GM12878 (cell line): ENCODE measurements around the gene NR1H4. TPM values are rescaled to one million over a fixed set of nuclear protein-coding genes. Genes with fewer than 3 reads are reported as not detected.
A peak's percentile ranks its signal among the peaks of the same experiment; 100 is the strongest.

Experiments
- ATAC-seq: fragments of 200-7000 bp; cut with Tn5 transposase; 3 replicates; pipeline ENCODE4 v1.9.1; 2020; ENCODE audit warnings: mild to moderate bottlenecking, moderate library complexity
- BruUV-seq: library from RNA; stranded (reverse); fragments of 400-500 nt; replicated peaks from 2 replicates; lab custom pipeline; 2021; lab: Mats Ljungman, UMichigan
- CTCF ChIA-PET: fragments of 300-600 bp; sonication (Branson Sonifier 250); formaldehyde crosslinking; extraction: SDS; loops from one replicate; lab custom pipeline; 2021; ENCODE audit warnings: inconsistent platforms; lab: Yijun Ruan, JAX
- POLR2A ChIA-PET: fragments of 350-600 bp; formaldehyde crosslinking; extraction: SDS; loops from one replicate; lab custom pipeline; 2021; ENCODE audit warnings: inconsistent platforms; lab: Charles Lee
- RAD21 ChIA-PET: fragments of 300-600 bp; sonication (Branson Sonifier 250); formaldehyde crosslinking; loops from one replicate; lab custom pipeline; 2023; ENCODE audit warnings: antibody characterized with exemption; ENCODE audit not compliant: unreplicated experiment; lab: Charles Lee
- SMC1A ChIA-PET: fragments of 300-600 bp; sonication (Branson Sonifier 250); formaldehyde crosslinking; loops from one replicate; lab custom pipeline; 2023; ENCODE audit not compliant: unreplicated experiment, uncharacterized antibody; lab: Charles Lee
- DNase-seq: peaks from one replicate; pipeline ENCODE4 v3.0.0-alpha.2; 2011; ENCODE audit warnings: low read depth, low spot score
- FAIRE-seq: peaks from 3 replicates; lab custom pipeline; 2011; peaks lifted over from hg19 to GRCh38; lab: Jason Lieb, UNC
- H2AFZ ChIP-seq: 2 replicates; pipeline ENCODE4 v1.6.0; 2011; ENCODE audit warnings: low read depth, low read length, control low read depth; ENCODE audit not compliant: control insufficient read depth
- H3K27ac ChIP-seq: 2 replicates; pipeline ENCODE4 v1.5.1; 2011; ENCODE audit warnings: control low read depth; ENCODE audit not compliant: control insufficient read depth, insufficient read depth
- H3K27me3 ChIP-seq, 2 experiments: replicated peaks in 1 of 2; 2 replicates each; pipeline versions ENCODE4 v1.6.0 to v1.6.1; 2011; ENCODE audit warnings: low read length in 1 of 2; ENCODE audit not compliant: control insufficient read depth in 2 of 2, insufficient read depth in 2 of 2
- H3K36me3 ChIP-seq, 2 experiments: 2 replicates each; pipeline ENCODE4 v1.5.1; 2011; ENCODE audit warnings: low read length in 1 of 2; ENCODE audit not compliant: control insufficient read depth in 2 of 2, insufficient read depth in 2 of 2
- H3K4me1 ChIP-seq: 2 replicates; pipeline ENCODE4 v1.6.1; 2011; ENCODE audit warnings: mild to moderate bottlenecking, low read length, moderate library complexity, mixed read lengths; ENCODE audit not compliant: control insufficient read depth, insufficient read depth
- H3K4me2 ChIP-seq: 2 replicates; pipeline ENCODE4 v1.6.0; 2011; ENCODE audit warnings: control low read depth; ENCODE audit not compliant: control insufficient read depth, insufficient read depth
- H3K4me3 ChIP-seq: fragments of 200-600 bp; sonication (generic); 2 replicates; pipeline ENCODE4 v1.5.1; 2016
- H3K79me2 ChIP-seq: 2 replicates; pipeline ENCODE4 v1.6.0; 2011; ENCODE audit warnings: low read length; ENCODE audit not compliant: control insufficient read depth, insufficient read depth
- H3K9ac ChIP-seq: 2 replicates; pipeline ENCODE4 v1.8.0; 2011; ENCODE audit warnings: low read length, control low read depth, mixed read lengths; ENCODE audit not compliant: control insufficient read depth, insufficient read depth
- H3K9me3 ChIP-seq: replicated peaks from 3 replicates; pipeline ENCODE4 v1.5.1; 2011; ENCODE audit warnings: mild to moderate bottlenecking, low read length; ENCODE audit not compliant: control insufficient read depth, insufficient read depth
- H4K20me1 ChIP-seq: 2 replicates; pipeline ENCODE4 v1.6.0; 2011; ENCODE audit not compliant: control insufficient read depth, insufficient read depth
- ATF3 ChIP-seq: IDR thresholded peaks from 2 replicates; pipeline ENCODE4 v1.6.1; 2011; ENCODE audit warnings: low read depth, mild to moderate bottlenecking, low read length, moderate library complexity, borderline replicate concordance; ENCODE audit errors: extremely low read depth
- BMI1 ChIP-seq: fragments of 450-650 bp; IDR thresholded peaks from 2 replicates; pipeline ENCODE4 v1.6.1; 2016; ENCODE audit warnings: mild to moderate bottlenecking, moderate library complexity, borderline replicate concordance
- E2F4 ChIP-seq: IDR thresholded peaks from 2 replicates; pipeline ENCODE4 v1.6.1; 2012; ENCODE audit warnings: low read depth, low read length, improper control_type of control experiment
- FOS ChIP-seq: IDR thresholded peaks from 3 replicates; pipeline ENCODE4 v1.6.1; 2011; ENCODE audit warnings: borderline replicate concordance; ENCODE audit not compliant: insufficient read length; ENCODE audit errors: extremely low read depth
- FOXM1 ChIP-seq: IDR thresholded peaks from 2 replicates; pipeline ENCODE4 v1.6.1; 2012; ENCODE audit warnings: low read depth, mild to moderate bottlenecking, inconsistent platforms, low read length, moderate library complexity
- HDAC2 ChIP-seq: fragments of 200-600 bp; sonication (generic); IDR thresholded peaks from 2 replicates; pipeline ENCODE4 v1.6.1; 2017
- HDGF ChIP-seq: fragments of 450-650 bp; IDR thresholded peaks from 2 replicates; pipeline ENCODE4 v1.6.1; 2016; ENCODE audit warnings: antibody characterized with exemption
- MTA2 ChIP-seq: fragments of 450-650 bp; IDR thresholded peaks from 2 replicates; pipeline ENCODE4 v1.6.1; 2016; ENCODE audit warnings: low read depth, mild to moderate bottlenecking, moderate library complexity
- MYC ChIP-seq: IDR thresholded peaks from 2 replicates; pipeline ENCODE4 v1.6.1; 2011; ENCODE audit warnings: mild to moderate bottlenecking, low read length, moderate library complexity, inconsistent platforms; ENCODE audit not compliant: insufficient read depth, insufficient replicate concordance, insufficient read length, severe bottlenecking
- NFXL1 ChIP-seq: fragments of 450-650 bp; IDR thresholded peaks from 2 replicates; pipeline ENCODE4 v1.6.1; 2017; ENCODE audit warnings: antibody characterized with exemption, mild to moderate bottlenecking, borderline replicate concordance
- RAD21 ChIP-seq: IDR thresholded peaks from 2 replicates; pipeline ENCODE4 v1.6.1; 2011; ENCODE audit warnings: mild to moderate bottlenecking, low read depth, low read length, moderate library complexity; ENCODE audit not compliant: insufficient read depth
- REST ChIP-seq: IDR thresholded peaks from 2 replicates; pipeline ENCODE4 v1.6.1; 2012; ENCODE audit warnings: mild to moderate bottlenecking, low read depth, low read length
- SMC3 ChIP-seq: IDR thresholded peaks from 2 replicates; pipeline ENCODE4 v1.6.1; 2011; ENCODE audit warnings: low read length, improper control_type of control experiment, borderline replicate concordance
- WGBS: methylation state at CpG from one replicate; pipeline ENCODE4 v1.1.6; 2016; ENCODE audit warnings: low lambda C conversion rate; ENCODE audit not compliant: insufficient replicate concordance, insufficient coverage; ENCODE audit errors: missing lambda C conversion rate; 5-methylcytosine and 5-hydroxymethylcytosine counted together
- in situ Hi-C: fragments of 300-500 bp; cut with MboI; formaldehyde crosslinking; loops from 9 replicates; pipeline ENCODE4 v1.14.3; 2018; ENCODE audit warnings: mixed read lengths
- intact Hi-C: fragments of 100-400 bp; cut with micrococcal nuclease; formaldehyde crosslinking; loops from one replicate; pipeline ENCODE4 v1.14.2; 2022; ENCODE audit not compliant: unreplicated experiment
- polyA plus RNA-seq, 11 experiments: library from polyadenylated mRNA; depleted of rRNA in 4 of 11; unstranded in 6 of 11; stranded (reverse) in 5 of 11; fragments of >200 nt; fragmentation: Nextera tagmentation in 4 of 11; fragmentation: Illumina TruSeq in 1 of 11; extraction: Ambion mirVana in 4 of 11; extraction: Trizol in 1 of 11; gene quantifications; 1 replicate in 1 of 11; 2 replicates in 10 of 11; pipeline versions ENCODE4 v1.2.1 to v1.2.3, GENCODE V29; 2011 to 2016; ENCODE audit warnings: inconsistent platforms in 2 of 11, missing spikeins in 2 of 11, low read depth in 1 of 11
- total RNA-seq, 4 experiments: library from RNA; depleted of rRNA in 3 of 4; stranded (reverse); fragments of >200 nt in 3 of 4; fragmentation: Illumina TruSeq in 1 of 4; extraction: Trizol in 1 of 4; gene quantifications; 2 replicates each; pipeline versions ENCODE4 v1.2.1 to v1.2.3, GENCODE V29; 2013 to 2021

The NR1H4 gene
- total and polyA plus RNA-seq, 10 of the 15 experiments (the other 5 are each of a cell fraction or from before 2014, with no cell fraction given) = 0.04 TPM; not detected in 9

GRCh38 chr12:100521958-100522357 is 48.3 kb downstream of the NR1H4 start:
- no peak for DNase-seq
- no peak for ATAC-seq
- H3K4me2 ChIP-seq = no peak overlapping the region
- no peak for TF ChIP-seq BMI1
- TF ChIP-seq MYC = no peak
- no peak for TF ChIP-seq E2F4
- no peak for TF ChIP-seq REST
- TF ChIP-seq HDGF = no peak
- TF ChIP-seq SMC3 = no peak
- TF ChIP-seq HDAC2 = no peak
- no peak for TF ChIP-seq NFXL1
- no peak for TF ChIP-seq MTA2
- TF ChIP-seq FOXM1 = no peak
- TF ChIP-seq RAD21 = no peak
- TF ChIP-seq FOS = no peak
- TF ChIP-seq ATF3 = no peak
- H4K20me1 ChIP-seq = no peaks in the 10 kb centered on the region
- ChIA-PET CTCF (no interaction called here), RAD21 (no interaction called here), SMC1A (interaction anchor here (0.6 kb wide), 1 partner anchor 137 kb away, joined by 3 read pairs; no protein-coding TSS in a partner anchor), POLR2A (no interaction called here)
- no peak overlapping the region for H3K27ac ChIP-seq
- no peak overlapping the region for H3K4me3 ChIP-seq
- H3K36me3 ChIP-seq = no peaks in the 10 kb centered on the region
- H3K27me3 ChIP-seq = peaks cover 0 to 2% of the 10 kb centered on the region in 2 experiments; a peak in 1 of 4 replicates
- H3K4me1 ChIP-seq = no peaks in the 10 kb centered on the region
- intact Hi-C loops (no loop called here), in situ Hi-C loops (no loop called here)
- WGBS = 5% methylated on average over 1 of the region's 1 CpG
- no peak overlapping the region for H3K9ac ChIP-seq
- no TSS peak for BruUV-seq
- H3K79me2 ChIP-seq = no peaks in the 10 kb centered on the region
- peak; percentile 13 for FAIRE-seq
- no peaks in the 10 kb centered on the region for H3K9me3 ChIP-seq
- no peak overlapping the region for H2AFZ ChIP-seq
